GM23338 (cell line): Measurements from ENCODE around the gene HSDL2. TPM values are rescaled to one million over a fixed set of nuclear protein-coding genes. Genes with fewer than 3 reads are reported as not detected.

Experiments used
- ATAC-seq: fragments of 200-7000 bp; cut with Tn5 transposase; 3 replicates; pipeline ENCODE4 v1.9.1; 2020
- DNase-seq: peaks from one replicate; pipeline ENCODE4 v3.0.0-alpha.2; 2015; ENCODE audit warnings: low spot score
- H2AFZ ChIP-seq: fragments of 200-600 bp; sonication (generic); 2 replicates; pipeline ENCODE4 v1.8.0; 2016; ENCODE audit warnings: antibody characterized with exemption, mild to moderate bottlenecking, moderate library complexity
- H3F3A ChIP-seq: fragments of 200-600 bp; sonication (generic); replicated peaks from 2 replicates; pipeline ENCODE4 v1.8.0; 2017; ENCODE audit warnings: antibody characterized with exemption, mixed run types, low read depth
- H3K27ac ChIP-seq: fragments of 200-600 bp; sonication (generic); 2 replicates; pipeline ENCODE4 v1.6.1; 2016; ENCODE audit warnings: low read depth
- H3K27me3 ChIP-seq: fragments of 200-600 bp; sonication (generic); 2 replicates; pipeline ENCODE4 v1.8.0; 2016; ENCODE audit warnings: mild to moderate bottlenecking, mixed run types, moderate library complexity; ENCODE audit not compliant: insufficient read depth
- H3K36me3 ChIP-seq: fragments of 200-600 bp; sonication (generic); 2 replicates; pipeline ENCODE4 v1.8.0; 2016; ENCODE audit warnings: mild to moderate bottlenecking; ENCODE audit not compliant: insufficient read depth
- H3K4me1 ChIP-seq: fragments of 200-600 bp; sonication (generic); 2 replicates; pipeline ENCODE4 v1.8.0; 2016; ENCODE audit warnings: mild to moderate bottlenecking, moderate library complexity; ENCODE audit not compliant: insufficient read depth
- H3K4me2 ChIP-seq: fragments of 200-600 bp; sonication (generic); 2 replicates; pipeline ENCODE4 v1.7.1; 2017; ENCODE audit warnings: mixed run types
- H3K4me3 ChIP-seq: fragments of 200-600 bp; sonication (generic); 2 replicates; pipeline ENCODE4 v1.6.1; 2016; ENCODE audit warnings: mixed run types
- H3K79me2 ChIP-seq: fragments of 200-600 bp; sonication (generic); replicated peaks from 2 replicates; pipeline ENCODE4 v1.8.0; 2017; ENCODE audit warnings: mild to moderate bottlenecking; ENCODE audit not compliant: insufficient read depth
- H3K9me2 ChIP-seq: fragments of 200-600 bp; sonication (generic); 2 replicates; pipeline ENCODE4 v1.8.0; 2017; ENCODE audit not compliant: insufficient read depth
- H4K20me1 ChIP-seq: fragments of 200-600 bp; sonication (generic); replicated peaks from 2 replicates; pipeline ENCODE4 v1.8.0; 2017; ENCODE audit warnings: mild to moderate bottlenecking; ENCODE audit not compliant: insufficient read depth
- H3K27ac Mint-ChIP-seq: 2 replicates; pipeline ENCODE4 v1.8.0; 2020; ENCODE audit warnings: inconsistent platforms, mild to moderate bottlenecking, moderate library complexity, mixed read lengths
- H3K27me3 Mint-ChIP-seq: 3 replicates; pipeline ENCODE4 v1.8.0; 2022; ENCODE audit warnings: low read depth, mild to moderate bottlenecking, moderate library complexity, mixed read lengths, inconsistent platforms; ENCODE audit not compliant: insufficient read depth, poor library complexity
- H3K36me3 Mint-ChIP-seq: 3 replicates; pipeline ENCODE4 v1.8.0; 2021; ENCODE audit warnings: low read depth, mild to moderate bottlenecking, inconsistent platforms, moderate library complexity, mixed read lengths
- H3K4me1 Mint-ChIP-seq: 3 replicates; pipeline ENCODE4 v1.8.0; 2020; ENCODE audit warnings: mild to moderate bottlenecking, inconsistent platforms, mixed read lengths
- H3K4me3 Mint-ChIP-seq: 3 replicates; pipeline ENCODE4 v1.8.0; 2021; ENCODE audit warnings: moderate library complexity, mild to moderate bottlenecking, inconsistent platforms, mixed read lengths
- H3K9me3 Mint-ChIP-seq: 3 replicates; pipeline ENCODE4 v1.8.0; 2020; ENCODE audit warnings: moderate library complexity, mild to moderate bottlenecking, inconsistent platforms, mixed read lengths
- CTCF ChIP-seq, 2 experiments: fragments of 200-600 bp in 1 of 2; sonication (generic) in 1 of 2; conservative IDR thresholded peaks; 2 replicates each; pipeline versions ENCODE4 v1.5.1 to v1.6.1; 2016 to 2017; ENCODE audit warnings: antibody characterized with exemption in 2 of 2, low read depth in 2 of 2, mild to moderate bottlenecking in 2 of 2, moderate library complexity in 1 of 2
- ETS1 ChIP-seq: IDR thresholded peaks from 2 replicates; pipeline ENCODE4 v1.6.1; 2016; ENCODE audit warnings: antibody characterized with exemption
- EZH2phosphoT487 ChIP-seq: fragments of 200-600 bp; sonication (generic); IDR thresholded peaks from one replicate; pipeline ENCODE4 v1.8.1; 2018; ENCODE audit warnings: antibody characterized with exemption; ENCODE audit not compliant: unreplicated experiment
- REST ChIP-seq: IDR thresholded peaks from one replicate; pipeline ENCODE4 v1.6.1; 2018; ENCODE audit warnings: antibody characterized with exemption; ENCODE audit not compliant: unreplicated experiment
- STAT1 ChIP-seq: IDR thresholded peaks from one replicate; pipeline ENCODE4 v1.6.1; 2016; ENCODE audit warnings: antibody characterized with exemption; ENCODE audit not compliant: unreplicated experiment
- ZNF114 ChIP-seq: fragments of 250-450 bp; sonication (Bioruptor Pico); IDR thresholded peaks from 2 replicates; pipeline ENCODE4 v1.5.0; 2020; ENCODE audit warnings: mild to moderate bottlenecking, moderate library complexity
- polyA plus RNA-seq: library from polyadenylated mRNA; unstranded; fragments of >200 nt; fragmentation: Nextera tagmentation; extraction: Ambion mirVana; gene quantifications from 2 replicates; pipeline ENCODE4 v1.2.1, GENCODE V29; 2016
- total RNA-seq: library from RNA; depleted of rRNA; stranded (reverse); fragments of >200 nt; shearing (Covaris generic); gene quantifications from 2 replicates; pipeline ENCODE4 v1.2.3, GENCODE V29; 2014
- TF ChIP-seq, protein P1 (sequence below): fragments of 250-450 bp; sonication (Bioruptor Pico); IDR thresholded peaks from 2 replicates; pipeline ENCODE4 v1.5.0; 2020; ENCODE audit warnings: mild to moderate bottlenecking, moderate library complexity

The HSDL2 gene
- total and polyA plus RNA-seq, 2 experiments from 2014 or later, result 11.4 to 15.3 TPM

- TF ChIP-seq CTCF (conservative IDR thresholded peaks at IDR 0.05; ENCODE audit: low read depth in 2 of 2) (no peak), ZNF114 (no peak)
Measured at GRCh38 chr9:112489039-112489546, 109.2 kb downstream of the HSDL2 start (continued).

GRCh38 chr9:112489876-112490666, 110.2 kb downstream of the HSDL2 start:
- peaks cover 21% of the 10 kb centered on the region for H3K9me3 Mint-ChIP-seq
- H3K4me3 ChIP-seq, result peak overlapping the region; percentile 83; the same call in 1 of the 2 replicates
- H3K27me3 ChIP-seq, result no peaks in the 10 kb centered on the region
- H3K27me3 Mint-ChIP-seq, result peaks cover 17% of the 10 kb centered on the region
- H3K9me2 ChIP-seq, result no peaks in the 10 kb centered on the region
- H3K79me2 ChIP-seq, result peaks cover 86% of the 10 kb centered on the region
- peaks cover 35% of the 10 kb centered on the region for H3K4me1 Mint-ChIP-seq
- no peak overlapping the region for H3K27ac ChIP-seq
- H3K4me1 ChIP-seq, result peaks cover 34% of the 10 kb centered on the region
- no peak overlapping the region for H2AFZ ChIP-seq
- DNase-seq (no peak), ATAC-seq (no peak)
- H3K36me3 Mint-ChIP-seq, result peaks cover 32% of the 10 kb centered on the region
- 0 out of 2 replicates have a peak, but pooled peaks cover 4% of the 10 kb centered on the region for H3K36me3 ChIP-seq
- peaks cover 12% of the 10 kb centered on the region for H4K20me1 ChIP-seq
- H3K27ac Mint-ChIP-seq, result peak overlapping the region; percentile 32
- no peaks in the 10 kb centered on the region for H3F3A ChIP-seq
- TF ChIP-seq, protein P1, sequence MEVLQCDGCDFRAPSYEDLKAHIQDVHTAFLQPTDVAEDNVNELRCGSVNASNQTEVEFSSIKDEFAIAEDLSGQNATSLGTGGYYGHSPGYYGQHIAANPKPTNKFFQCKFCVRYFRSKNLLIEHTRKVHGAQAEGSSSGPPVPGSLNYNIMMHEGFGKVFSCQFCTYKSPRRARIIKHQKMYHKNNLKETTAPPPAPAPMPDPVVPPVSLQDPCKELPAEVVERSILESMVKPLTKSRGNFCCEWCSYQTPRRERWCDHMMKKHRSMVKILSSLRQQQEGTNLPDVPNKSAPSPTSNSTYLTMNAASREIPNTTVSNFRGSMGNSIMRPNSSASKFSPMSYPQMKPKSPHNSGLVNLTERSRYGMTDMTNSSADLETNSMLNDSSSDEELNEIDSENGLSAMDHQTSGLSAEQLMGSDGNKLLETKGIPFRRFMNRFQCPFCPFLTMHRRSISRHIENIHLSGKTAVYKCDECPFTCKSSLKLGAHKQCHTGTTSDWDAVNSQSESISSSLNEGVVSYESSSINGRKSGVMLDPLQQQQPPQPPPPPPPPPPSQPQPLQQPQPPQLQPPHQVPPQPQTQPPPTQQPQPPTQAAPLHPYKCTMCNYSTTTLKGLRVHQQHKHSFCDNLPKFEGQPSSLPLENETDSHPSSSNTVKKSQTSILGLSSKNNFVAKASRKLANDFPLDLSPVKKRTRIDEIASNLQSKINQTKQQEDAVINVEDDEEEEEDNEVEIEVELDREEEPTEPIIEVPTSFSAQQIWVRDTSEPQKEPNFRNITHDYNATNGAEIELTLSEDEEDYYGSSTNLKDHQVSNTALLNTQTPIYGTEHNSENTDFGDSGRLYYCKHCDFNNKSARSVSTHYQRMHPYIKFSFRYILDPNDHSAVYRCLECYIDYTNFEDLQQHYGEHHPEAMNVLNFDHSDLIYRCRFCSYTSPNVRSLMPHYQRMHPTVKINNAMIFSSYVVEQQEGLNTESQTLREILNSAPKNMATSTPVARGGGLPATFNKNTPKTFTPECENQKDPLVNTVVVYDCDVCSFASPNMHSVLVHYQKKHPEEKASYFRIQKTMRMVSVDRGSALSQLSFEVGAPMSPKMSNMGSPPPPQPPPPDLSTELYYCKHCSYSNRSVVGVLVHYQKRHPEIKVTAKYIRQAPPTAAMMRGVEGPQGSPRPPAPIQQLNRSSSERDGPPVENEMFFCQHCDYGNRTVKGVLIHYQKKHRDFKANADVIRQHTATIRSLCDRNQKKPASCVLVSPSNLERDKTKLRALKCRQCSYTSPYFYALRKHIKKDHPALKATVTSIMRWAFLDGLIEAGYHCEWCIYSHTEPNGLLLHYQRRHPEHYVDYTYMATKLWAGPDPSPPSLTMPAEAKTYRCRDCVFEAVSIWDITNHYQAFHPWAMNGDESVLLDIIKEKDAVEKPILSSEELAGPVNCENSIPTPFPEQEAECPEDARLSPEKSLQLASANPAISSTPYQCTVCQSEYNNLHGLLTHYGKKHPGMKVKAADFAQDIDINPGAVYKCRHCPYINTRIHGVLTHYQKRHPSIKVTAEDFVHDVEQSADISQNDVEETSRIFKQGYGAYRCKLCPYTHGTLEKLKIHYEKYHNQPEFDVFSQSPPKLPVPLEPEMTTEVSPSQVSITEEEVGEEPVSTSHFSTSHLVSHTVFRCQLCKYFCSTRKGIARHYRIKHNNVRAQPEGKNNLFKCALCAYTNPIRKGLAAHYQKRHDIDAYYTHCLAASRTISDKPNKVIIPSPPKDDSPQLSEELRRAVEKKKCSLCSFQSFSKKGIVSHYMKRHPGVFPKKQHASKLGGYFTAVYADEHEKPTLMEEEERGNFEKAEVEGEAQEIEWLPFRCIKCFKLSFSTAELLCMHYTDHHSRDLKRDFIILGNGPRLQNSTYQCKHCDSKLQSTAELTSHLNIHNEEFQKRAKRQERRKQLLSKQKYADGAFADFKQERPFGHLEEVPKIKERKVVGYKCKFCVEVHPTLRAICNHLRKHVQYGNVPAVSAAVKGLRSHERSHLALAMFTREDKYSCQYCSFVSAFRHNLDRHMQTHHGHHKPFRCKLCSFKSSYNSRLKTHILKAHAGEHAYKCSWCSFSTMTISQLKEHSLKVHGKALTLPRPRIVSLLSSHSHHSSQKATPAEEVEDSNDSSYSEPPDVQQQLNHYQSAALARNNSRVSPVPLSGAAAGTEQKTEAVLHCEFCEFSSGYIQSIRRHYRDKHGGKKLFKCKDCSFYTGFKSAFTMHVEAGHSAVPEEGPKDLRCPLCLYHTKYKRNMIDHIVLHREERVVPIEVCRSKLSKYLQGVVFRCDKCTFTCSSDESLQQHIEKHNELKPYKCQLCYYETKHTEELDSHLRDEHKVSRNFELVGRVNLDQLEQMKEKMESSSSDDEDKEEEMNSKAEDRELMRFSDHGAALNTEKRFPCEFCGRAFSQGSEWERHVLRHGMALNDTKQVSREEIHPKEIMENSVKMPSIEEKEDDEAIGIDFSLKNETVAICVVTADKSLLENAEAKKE, result no peak
- TF ChIP-seq STAT1, result no peak
- no peak for TF ChIP-seq REST
- no peak for TF ChIP-seq EZH2phosphoT487
- no peak for TF ChIP-seq ETS1
- H3K4me3 Mint-ChIP-seq, result peak overlapping the region; percentile 50; the same call in 2 of the 3 replicates
- peak overlapping the region; percentile 85 for H3K4me2 ChIP-seq
